ENCODE results near the gene SUFU.

SUFU gene

DNA sequence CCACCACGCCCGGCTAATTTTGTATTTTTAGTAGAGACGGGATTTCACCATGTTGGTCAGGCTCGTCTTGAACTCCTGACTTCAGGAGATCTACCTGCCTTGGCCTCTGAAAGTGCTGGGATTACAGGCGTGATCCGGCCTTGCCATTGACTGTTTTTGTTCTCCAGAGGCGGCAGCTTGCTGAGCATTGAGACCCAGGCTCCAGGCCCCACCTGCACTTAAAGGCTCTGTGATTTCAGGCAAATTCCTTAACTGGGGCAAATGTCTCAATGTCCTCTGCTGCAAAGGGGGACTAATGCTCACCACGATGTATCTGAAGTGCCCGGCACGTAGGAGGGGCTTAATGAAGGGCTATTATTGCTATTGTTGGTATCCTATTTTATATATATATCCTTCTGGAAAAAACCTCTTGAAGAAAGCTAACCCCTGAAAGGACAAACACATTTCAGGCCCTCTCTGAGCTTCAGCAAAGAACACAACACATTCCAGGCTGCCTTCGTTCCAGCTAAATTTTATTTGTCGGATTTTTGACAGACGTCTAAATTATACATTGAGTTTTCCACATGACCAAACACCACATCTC is 169.6 kb downstream of the SUFU start:
- Histone ChIP-seq H3K4me1 (ENCODE audit: insufficient read depth, insufficient read length) (peaks cover 31% of the 10 kb centered on the region), H3K4me3 (ENCODE audit: insufficient read length, low read depth) (no peak overlapping the region), H3K9me3 (ENCODE audit: insufficient read depth, low read length) (no peaks in the 10 kb centered on the region), H3K27me3 (ENCODE audit: insufficient read depth, insufficient read length) (no peaks in the 10 kb centered on the region), H3K36me3 (ENCODE audit: insufficient read depth, insufficient read length, low read length) (no peaks in the 10 kb centered on the region), H3K9ac (ENCODE audit: insufficient read length, low read depth) (peak overlapping the region; percentile 56)
- no peak for TF ChIP-seq SUZ12 (IDR thresholded peaks at IDR 0.05; ENCODE audit: extremely low read depth, insufficient read depth, insufficient read length)
- no peak for TF ChIP-seq ZNF274 (IDR thresholded peaks at IDR 0.05; ENCODE audit: low read depth, low read length)
- no peak for TF ChIP-seq YY1 (IDR thresholded peaks at IDR 0.05; ENCODE audit: insufficient read depth, insufficient read length)
- DNase-seq (ENCODE audit: low read depth, low spot score): no peak

DNA sequence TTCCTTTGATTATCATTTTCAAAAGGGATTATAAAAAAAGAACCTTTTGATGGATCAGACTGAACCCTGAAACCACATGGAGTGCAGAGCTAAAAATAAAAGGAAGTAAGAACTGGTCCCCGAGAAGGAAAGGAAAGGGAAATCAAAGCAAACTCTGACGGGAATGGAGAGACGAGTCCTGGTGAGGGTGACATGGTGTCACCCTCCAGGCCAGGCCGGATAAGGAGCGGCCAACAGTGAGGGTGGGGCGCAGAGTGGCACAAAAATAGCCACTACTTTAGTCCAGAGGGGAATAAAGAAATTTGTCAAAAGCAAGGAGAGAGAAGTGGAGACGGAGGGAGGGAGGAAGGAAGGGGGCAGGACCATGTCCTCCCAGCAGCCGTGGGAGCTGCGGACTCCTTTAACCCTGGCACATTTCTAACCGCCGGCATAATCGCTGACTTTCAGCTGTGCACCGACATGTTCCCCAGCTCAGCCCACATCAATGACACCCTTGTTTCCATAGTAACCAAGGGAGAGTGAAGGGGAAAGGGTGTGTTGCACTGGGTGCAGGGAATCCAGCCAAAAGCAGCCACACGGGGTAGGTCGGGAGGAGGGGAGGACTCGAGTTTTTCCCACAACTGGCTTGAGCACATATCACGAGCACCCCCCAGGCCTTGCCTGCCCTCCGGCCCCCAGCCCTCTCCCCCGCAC is 170.2 kb downstream of the SUFU start:
- Histone ChIP-seq H3K36me3 (ENCODE audit: insufficient read depth, insufficient read length, low read length) (no peaks in the 10 kb centered on the region), H3K4me1 (ENCODE audit: insufficient read depth, insufficient read length) (peaks cover 36% of the 10 kb centered on the region), H3K27me3 (ENCODE audit: insufficient read depth, insufficient read length) (no peaks in the 10 kb centered on the region), H3K9me3 (ENCODE audit: insufficient read depth, low read length) (no peaks in the 10 kb centered on the region), H3K9ac (ENCODE audit: insufficient read length, low read depth) (peak overlapping the region; percentile 56), H3K4me3 (ENCODE audit: insufficient read length, low read depth) (peak overlapping the region; percentile 19)
- TF ChIP-seq ZNF274 (IDR thresholded peaks at IDR 0.05; ENCODE audit: low read depth, low read length): no peak
- no peak for TF ChIP-seq SUZ12 (IDR thresholded peaks at IDR 0.05; ENCODE audit: extremely low read depth, insufficient read depth, insufficient read length)
- no peak for TF ChIP-seq YY1 (IDR thresholded peaks at IDR 0.05; ENCODE audit: insufficient read depth, insufficient read length)
- no peak for DNase-seq (ENCODE audit: low read depth, low spot score)

DNA sequence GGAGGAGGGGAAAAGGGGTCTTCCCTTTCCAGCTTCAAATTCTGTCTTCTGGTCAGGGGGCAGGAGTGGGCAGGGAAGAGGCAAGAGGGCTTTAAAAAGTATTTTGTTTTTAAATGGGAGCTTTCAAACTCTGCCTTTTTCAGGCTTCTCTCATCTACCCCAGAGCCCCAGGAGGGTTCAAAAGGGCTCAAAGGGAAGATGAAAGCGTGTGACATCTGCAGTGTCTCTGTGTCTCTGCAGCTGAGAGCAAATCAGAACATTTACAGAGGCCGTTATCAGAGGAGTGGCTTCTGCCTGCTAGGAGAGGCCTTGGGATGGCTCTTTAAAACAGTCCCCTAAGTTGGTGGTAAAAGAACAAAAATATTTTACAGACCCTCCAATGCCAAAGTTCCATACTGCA is 170.8 kb downstream of the SUFU start:
- Histone ChIP-seq H3K4me3 (ENCODE audit: insufficient read length, low read depth) (no peak overlapping the region), H3K9me3 (ENCODE audit: insufficient read depth, low read length) (no peaks in the 10 kb centered on the region), H3K27me3 (ENCODE audit: insufficient read depth, insufficient read length) (no peaks in the 10 kb centered on the region), H3K9ac (ENCODE audit: insufficient read length, low read depth) (no peak overlapping the region), H3K36me3 (ENCODE audit: insufficient read depth, insufficient read length, low read length) (no peaks in the 10 kb centered on the region), H3K4me1 (ENCODE audit: insufficient read depth, insufficient read length) (peaks cover 36% of the 10 kb centered on the region)
- DNase-seq (ENCODE audit: low read depth, low spot score): no peak
- no peak for TF ChIP-seq YY1 (IDR thresholded peaks at IDR 0.05; ENCODE audit: insufficient read depth, insufficient read length)
- no peak for TF ChIP-seq ZNF274 (IDR thresholded peaks at IDR 0.05; ENCODE audit: low read depth, low read length)
- TF ChIP-seq SUZ12 (IDR thresholded peaks at IDR 0.05; ENCODE audit: extremely low read depth, insufficient read depth, insufficient read length): no peak

DNA sequence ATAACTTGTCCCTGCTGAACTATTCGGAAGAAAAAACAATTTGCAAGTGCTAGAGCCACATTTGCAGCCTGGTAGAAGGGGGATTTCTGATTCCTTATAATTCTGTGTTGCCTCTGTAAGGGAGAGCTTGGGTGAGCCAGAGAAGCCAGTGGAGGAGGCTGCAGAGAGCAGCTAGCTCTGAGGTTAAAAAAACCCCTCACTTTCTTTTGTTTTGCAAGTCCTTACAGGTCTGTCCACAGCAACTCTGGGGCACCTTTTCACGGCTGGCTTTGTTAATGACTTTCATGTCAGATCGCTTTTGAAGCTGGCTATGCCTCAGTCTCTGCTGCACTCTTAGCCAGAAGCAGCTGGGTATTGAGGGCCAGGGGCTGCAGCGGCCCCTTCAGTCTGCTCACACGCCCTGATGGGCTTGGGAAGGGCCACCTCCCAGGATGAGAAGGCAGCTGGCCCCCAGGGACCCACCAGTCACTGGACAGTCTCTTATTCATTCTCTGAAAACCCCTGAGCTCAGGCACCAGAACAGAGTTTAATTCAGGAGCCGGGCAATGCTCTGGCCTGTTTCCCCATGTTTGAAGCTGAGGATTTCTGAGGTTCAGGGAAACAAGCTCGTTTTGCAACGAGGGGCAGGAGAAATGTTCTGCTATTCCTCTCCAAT is 171.4 kb downstream of the SUFU start:
- Histone ChIP-seq H3K9me3 (ENCODE audit: insufficient read depth, low read length) (no peaks in the 10 kb centered on the region), H3K27me3 (ENCODE audit: insufficient read depth, insufficient read length) (no peaks in the 10 kb centered on the region), H3K36me3 (ENCODE audit: insufficient read depth, insufficient read length, low read length) (no peaks in the 10 kb centered on the region), H3K4me1 (ENCODE audit: insufficient read depth, insufficient read length) (peaks cover 32% of the 10 kb centered on the region), H3K4me3 (ENCODE audit: insufficient read length, low read depth) (no peak overlapping the region), H3K9ac (ENCODE audit: insufficient read length, low read depth) (peak overlapping the region; percentile 62)
- DNase-seq (ENCODE audit: low read depth, low spot score): no peak
- TF ChIP-seq SUZ12 (IDR thresholded peaks at IDR 0.05; ENCODE audit: extremely low read depth, insufficient read depth, insufficient read length): no peak
- TF ChIP-seq YY1 (IDR thresholded peaks at IDR 0.05; ENCODE audit: insufficient read depth, insufficient read length): no peak
- no peak for TF ChIP-seq ZNF274 (IDR thresholded peaks at IDR 0.05; ENCODE audit: low read depth, low read length)

DNA sequence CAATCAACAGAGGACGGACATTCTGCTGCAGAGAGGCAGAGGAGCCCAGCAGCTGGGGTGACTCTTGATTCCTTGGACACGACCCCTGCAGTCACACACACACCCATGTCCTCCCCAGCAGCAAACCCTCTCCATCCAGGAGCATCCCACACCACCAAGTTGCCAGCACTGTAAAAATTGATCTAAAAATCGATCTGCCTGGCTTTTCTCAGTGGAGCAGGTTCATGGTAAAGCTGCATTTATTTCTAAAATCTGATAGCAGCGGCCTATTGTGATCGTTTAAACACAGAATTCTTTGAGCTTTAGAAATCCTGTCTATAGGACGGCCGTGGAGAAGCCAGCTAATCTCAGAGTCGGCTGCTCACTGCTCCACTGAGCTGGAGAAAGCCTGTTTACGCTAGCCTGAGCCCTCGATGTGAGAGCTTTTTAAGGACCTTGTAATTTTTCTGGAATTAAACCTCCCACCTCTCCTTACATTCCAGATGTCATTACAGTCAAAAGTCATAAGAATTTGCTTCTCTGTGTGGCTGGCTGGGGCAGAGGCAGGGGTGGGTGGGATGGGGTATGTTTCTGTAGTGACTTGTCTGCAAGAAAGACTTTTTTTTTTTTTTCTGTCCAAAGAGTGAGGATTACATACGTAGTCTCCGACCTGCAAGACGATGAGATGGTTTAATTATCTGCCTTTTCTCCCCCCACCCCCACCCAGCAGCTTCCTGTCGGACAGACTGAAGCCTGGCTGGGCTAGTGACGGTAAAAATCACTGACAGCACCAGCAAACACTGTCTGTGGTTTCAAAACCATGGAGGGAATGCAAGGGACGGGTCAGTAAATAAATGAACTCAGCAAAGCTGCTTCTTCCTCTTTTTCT is 172.1 kb downstream of the SUFU start:
- Histone ChIP-seq H3K4me3 (ENCODE audit: insufficient read length, low read depth) (no peak overlapping the region), H3K9ac (ENCODE audit: insufficient read length, low read depth) (peak overlapping the region; percentile 62), H3K4me1 (ENCODE audit: insufficient read depth, insufficient read length) (peaks cover 25% of the 10 kb centered on the region), H3K36me3 (ENCODE audit: insufficient read depth, insufficient read length, low read length) (no peaks in the 10 kb centered on the region), H3K27me3 (ENCODE audit: insufficient read depth, insufficient read length) (no peaks in the 10 kb centered on the region), H3K9me3 (ENCODE audit: insufficient read depth, low read length) (no peaks in the 10 kb centered on the region)
- DNase-seq (ENCODE audit: low read depth, low spot score): no peak
- TF ChIP-seq SUZ12 (IDR thresholded peaks at IDR 0.05; ENCODE audit: extremely low read depth, insufficient read depth, insufficient read length): no peak
- no peak for TF ChIP-seq YY1 (IDR thresholded peaks at IDR 0.05; ENCODE audit: insufficient read depth, insufficient read length)
- no peak for TF ChIP-seq ZNF274 (IDR thresholded peaks at IDR 0.05; ENCODE audit: low read depth, low read length)

DNA sequence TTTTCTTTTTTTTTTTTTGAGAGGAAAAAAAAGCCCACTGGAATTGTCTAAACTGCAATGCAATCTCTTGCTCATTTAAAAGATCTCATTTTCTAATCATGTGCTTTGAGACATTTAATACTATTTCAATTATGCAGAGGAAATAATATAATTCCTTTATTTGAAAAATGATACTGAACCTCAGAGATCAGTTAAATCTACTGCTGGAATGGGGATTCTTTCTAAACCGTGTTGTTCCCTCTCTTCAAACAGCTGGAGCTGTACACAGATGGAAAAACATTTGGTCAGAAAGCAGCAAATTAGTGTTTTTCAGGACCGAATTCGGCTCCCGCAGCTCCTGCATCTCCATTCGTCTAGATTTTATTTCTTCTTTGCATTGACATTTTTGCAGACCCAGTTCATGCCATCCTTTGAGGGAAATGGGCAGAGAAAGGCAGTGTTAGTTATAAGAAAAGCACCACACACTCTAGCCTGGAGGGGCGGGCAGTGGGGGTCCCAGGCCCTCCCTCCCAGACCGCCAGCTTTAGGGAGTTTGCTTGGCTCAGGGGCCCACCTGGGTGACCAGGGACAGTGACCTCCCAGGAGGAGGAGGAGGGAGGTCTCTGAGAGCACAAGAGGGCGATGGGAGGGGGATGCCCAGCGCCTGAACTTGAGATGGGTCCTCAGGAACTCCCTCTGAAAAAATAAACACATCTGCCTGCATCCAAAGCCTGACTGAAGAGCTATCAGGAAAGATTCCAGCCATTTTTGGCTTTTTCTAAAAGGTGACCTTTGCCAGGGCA is 173.0 kb downstream of the SUFU start:
- Histone ChIP-seq H3K27me3 (ENCODE audit: insufficient read depth, insufficient read length) (no peaks in the 10 kb centered on the region), H3K4me1 (ENCODE audit: insufficient read depth, insufficient read length) (peaks cover 27% of the 10 kb centered on the region), H3K36me3 (ENCODE audit: insufficient read depth, insufficient read length, low read length) (peaks cover 4% of the 10 kb centered on the region), H3K9me3 (ENCODE audit: insufficient read depth, low read length) (no peaks in the 10 kb centered on the region), H3K4me3 (ENCODE audit: insufficient read length, low read depth) (no peak overlapping the region), H3K9ac (ENCODE audit: insufficient read length, low read depth) (no peak overlapping the region)
- no peak for DNase-seq (ENCODE audit: low read depth, low spot score)
- no peak for TF ChIP-seq SUZ12 (IDR thresholded peaks at IDR 0.05; ENCODE audit: extremely low read depth, insufficient read depth, insufficient read length)
- no peak for TF ChIP-seq YY1 (IDR thresholded peaks at IDR 0.05; ENCODE audit: insufficient read depth, insufficient read length)
- no peak for TF ChIP-seq ZNF274 (IDR thresholded peaks at IDR 0.05; ENCODE audit: low read depth, low read length)
